K562 (cell line): ENCODE results near the gene CPNE1. TPM values are rescaled to one million over a fixed set of nuclear protein-coding genes. Genes with fewer than 3 reads are reported as not detected.
A peak's percentile ranks its signal among the peaks of the same experiment; 100 is the strongest.

Experiments
- CBX3 ChIP-seq, 2 experiments: IDR thresholded peaks; 1 replicate in 1 of 2; 2 replicates in 1 of 2; pipeline ENCODE4 v1.6.1; 2012; ENCODE audit warnings: inconsistent platforms in 2 of 2, low read length in 2 of 2, borderline replicate concordance in 1 of 2, control low read depth in 1 of 2
- CTCF ChIP-seq, 3 experiments: IDR thresholded peaks in 2 of 3; conservative IDR thresholded peaks in 1 of 3; 2 replicates each; pipeline ENCODE4 v1.5.1; 2011 to 2012; ENCODE audit warnings: low read length in 3 of 3, mild to moderate bottlenecking in 3 of 3, control low read depth in 2 of 3, improper control_type of control experiment in 1 of 3, inconsistent platforms in 1 of 3, low read depth in 1 of 3, mixed read lengths in 1 of 3, moderate library complexity in 1 of 3; ENCODE audit not compliant: insufficient read depth in 2 of 3
- FOXK2 ChIP-seq, 2 experiments: fragments of 450-650 bp; IDR thresholded peaks in 1 of 2; conservative IDR thresholded peaks in 1 of 2; 2 replicates each; pipeline ENCODE4 v1.6.1; 2016; ENCODE audit warnings: low read depth in 2 of 2, mild to moderate bottlenecking in 1 of 2
- GABPA ChIP-seq: fragments of 200-800 bp; sonication (Bioruptor generic); conservative IDR thresholded peaks from 2 replicates; pipeline ENCODE4 v1.6.1; 2016; ENCODE audit warnings: low read depth, missing genetic modification characterization, missing compliant biosample characterization
- MYNN ChIP-seq, 2 experiments: sonication (generic); formaldehyde crosslinking in 1 of 2; IDR thresholded peaks; 2 replicates each; pipeline versions ENCODE4 v1.5.0 to v1.6.1; 2016 to 2020; ENCODE audit warnings: antibody characterized with exemption in 1 of 2, missing genetic modification reagents in 1 of 2
- NKRF ChIP-seq: fragments of 450-650 bp; IDR thresholded peaks from 2 replicates; pipeline ENCODE4 v1.6.1; 2016; ENCODE audit warnings: borderline replicate concordance
- PRDM10 ChIP-seq: fragments of 450-650 bp; IDR thresholded peaks from 2 replicates; pipeline ENCODE4 v1.6.1; 2018; ENCODE audit not compliant: partially characterized antibody
- SMARCA4 ChIP-seq: fragments of 450-650 bp; IDR thresholded peaks from 2 replicates; pipeline ENCODE4 v1.6.1; 2016
- SRSF3 ChIP-seq: fragments of 200-400 bp; formaldehyde crosslinking; IDR thresholded peaks from 2 replicates; pipeline ENCODE4 v1.6.1; 2016; ENCODE audit warnings: mild to moderate bottlenecking, low read length, moderate library complexity; ENCODE audit not compliant: insufficient read depth
- UBTF ChIP-seq, 2 experiments: IDR thresholded peaks; 2 replicates each; pipeline ENCODE4 v1.6.1; 2012; ENCODE audit warnings: improper control_type of control experiment in 2 of 2, low read depth in 2 of 2, low read length in 2 of 2, borderline replicate concordance in 1 of 2
- ZFP36 ChIP-seq: fragments of 150-350 bp; IDR thresholded peaks from 2 replicates; pipeline ENCODE4 v1.6.1; 2018; ENCODE audit warnings: low read length, low read depth; ENCODE audit not compliant: partially characterized antibody
- polyA plus RNA-seq, 8 experiments: library from polyadenylated mRNA; depleted of rRNA in 4 of 8; stranded (reverse) in 5 of 8; unstranded in 3 of 8; fragments of >200 nt; fragmentation: Nextera tagmentation in 2 of 8; fragmentation: Illumina TruSeq in 1 of 8; extraction: Ambion mirVana in 2 of 8; extraction: Trizol in 1 of 8; gene quantifications; 2 replicates each; pipeline versions ENCODE4 v1.2.1 to v1.2.3, GENCODE V29; 2011 to 2014; ENCODE audit warnings: inconsistent platforms in 1 of 8, missing spikeins in 1 of 8
- total RNA-seq, 7 experiments: library from RNA; depleted of rRNA in 6 of 7; stranded (reverse); fragments of >200 nt in 6 of 7; fragmentation: Illumina TruSeq in 2 of 7; extraction: Trizol in 2 of 7; gene quantifications; 2 replicates each; pipeline versions ENCODE4 v1.2.1 to v1.2.3, GENCODE V29; 2011 to 2021; ENCODE audit warnings: low replicate concordance in 1 of 7

The CPNE1 gene
- total and polyA plus RNA-seq, 9 of the 15 experiments (the other 6 are each of a cell fraction or from before 2014, with no cell fraction given), result 42.1 to 102 (median 56.0) TPM

GRCh38 chr20:35617397-35618262, 47.1 kb downstream of the CPNE1 start (continued):
- TF ChIP-seq NKRF, result 0 out of 2 replicates have a peak, but pooled peaks have one; percentile 27
- peak in 1 of 2 experiments; percentile 24; a peak in 1 of 3 replicates for TF ChIP-seq CBX3 (IDR thresholded peaks at IDR 0.05; ENCODE audit: borderline replicate concordance in 1 of 2, low read length in 2 of 2)
- TF ChIP-seq CTCF (IDR thresholded peaks at IDR 0.05 in 2 of 3, conservative IDR thresholded peaks at IDR 0.05 in 1 of 3; ENCODE audit: insufficient read depth in 2 of 3, low read depth in 1 of 3, low read length in 3 of 3), result peak; percentile 55 to 69 (median 62)
- TF ChIP-seq FOXK2 (conservative IDR thresholded peaks at IDR 0.05 in 1 of 2, IDR thresholded peaks at IDR 0.05 in 1 of 2; ENCODE audit: low read depth in 2 of 2), result no peak
- 0 out of 4 replicates have a peak, but pooled peaks of 1 of the 2 experiments have one; percentile 30 for TF ChIP-seq UBTF (IDR thresholded peaks at IDR 0.05; ENCODE audit: borderline replicate concordance in 1 of 2, low read depth in 2 of 2, low read length in 2 of 2)
- TF ChIP-seq GABPA, result peak; percentile 21; the same call in 1 of the 2 replicates
- TF ChIP-seq PRDM10, result peak; percentile 48
- 0 out of 2 replicates have a peak, but pooled peaks have one; percentile 50 for TF ChIP-seq MYNN (IDR thresholded peaks at IDR 0.05)
- TF ChIP-seq MYNN (CRISPR knock-in tag; IDR thresholded peaks at IDR 0.05), result no peak
- peak; percentile 9 for TF ChIP-seq ZFP36
- no peak for TF ChIP-seq SRSF3
- peak; percentile 37; the same call in 1 of the 2 replicates for TF ChIP-seq SMARCA4
